Measurements from ENCODE around the gene ATOH1. TPM values are rescaled to one million over a fixed set of nuclear protein-coding genes. Genes with fewer than 3 reads are reported as not detected.

ATOH1 gene
- total and polyA plus RNA-seq, 10 of the 15 experiments (the other 5 are each of a cell fraction or from before 2014, with no cell fraction given): not detected

GRCh38 chr4:93865650-93866049 is 37.1 kb downstream of the ATOH1 start:
- no peak overlapping the region for H3K4me2 ChIP-seq (ENCODE audit: control insufficient read depth, insufficient read depth)
- intact Hi-C loops (cut with micrococcal nuclease; ENCODE audit: unreplicated experiment) (no loop called here), in situ Hi-C loops (cut with MboI) (no loop called here)
- WGBS (ENCODE audit: insufficient coverage, insufficient replicate concordance, low lambda C conversion rate, missing lambda C conversion rate): 75% methylated on average over 2 of the region's 2 CpGs
- H3K36me3 ChIP-seq (ENCODE audit: control insufficient read depth in 2 of 2, insufficient read depth in 2 of 2, low read length in 1 of 2): no peaks in the 10 kb centered on the region
- H3K4me3 ChIP-seq: no peak overlapping the region
- TF ChIP-seq CTCF (IDR thresholded peaks at IDR 0.05 in 2 of 3, conservative IDR thresholded peaks at IDR 0.05 in 1 of 3; ENCODE audit: control insufficient read depth in 2 of 3, extremely low read depth in 1 of 3, insufficient read depth in 1 of 3, low read depth in 3 of 3, low read length in 3 of 3): peak; percentile 6 to 18 (median 16); a peak in 1 of 6 replicates
- TF ChIP-seq EGR1 (IDR thresholded peaks at IDR 0.05; ENCODE audit: borderline replicate concordance in 1 of 2, low read depth in 2 of 2, low read length in 2 of 2): no peak
- no peak for TF ChIP-seq BRCA1 (IDR thresholded peaks at IDR 0.05; ENCODE audit: low read depth, low read length)
- no peaks in the 10 kb centered on the region for H3K79me2 ChIP-seq (ENCODE audit: control insufficient read depth, insufficient read depth, low read length)
- H4K20me1 ChIP-seq (ENCODE audit: control insufficient read depth, insufficient read depth): no peaks in the 10 kb centered on the region
- H3K27ac ChIP-seq (ENCODE audit: control insufficient read depth, insufficient read depth): no peak overlapping the region
- no peaks in the 10 kb centered on the region for H3K4me1 ChIP-seq (ENCODE audit: control insufficient read depth, insufficient read depth, low read length)
- H3K27me3 ChIP-seq (replicated peaks in 1 of 2; ENCODE audit: control insufficient read depth in 2 of 2, insufficient read depth in 2 of 2, low read length in 1 of 2): no peaks in the 10 kb centered on the region
- no peak overlapping the region for H2AFZ ChIP-seq (ENCODE audit: control insufficient read depth, low read depth, low read length)
- ATAC-seq: peak; percentile 66
- ChIA-PET SMC1A (ENCODE audit: uncharacterized antibody, unreplicated experiment) (no interaction called here), RAD21 (ENCODE audit: unreplicated experiment) (no interaction called here), POLR2A (no interaction called here), CTCF (interaction anchor here (1.5 kb wide), 1 partner anchor 14 kb away, joined by 3 read pairs; no protein-coding TSS in a partner anchor)
- no peak overlapping the region for H3K9ac ChIP-seq (ENCODE audit: control insufficient read depth, insufficient read depth, low read length)
- no TSS peak for BruUV-seq (replicated peaks)
- H3K9me3 ChIP-seq (replicated peaks; ENCODE audit: control insufficient read depth, insufficient read depth, low read length): no peaks in the 10 kb centered on the region
- no peak for DNase-seq (ENCODE audit: low read depth, low spot score)
- FAIRE-seq: no peak

GRCh38 chr4:93867416-93868001 is 39.0 kb downstream of the ATOH1 start:
- no peak overlapping the region for H2AFZ ChIP-seq (ENCODE audit: control insufficient read depth, low read depth, low read length)
- SMC1A ChIA-PET (ENCODE audit: uncharacterized antibody, unreplicated experiment): no interaction called here
- TF ChIP-seq ATF3 (IDR thresholded peaks at IDR 0.05; ENCODE audit: borderline replicate concordance, extremely low read depth, low read depth, low read length) (no peak), TCF3 (IDR thresholded peaks at IDR 0.05; ENCODE audit: borderline replicate concordance, insufficient read depth, low read depth, low read length) (no peak), SMAD5 (IDR thresholded peaks at IDR 0.05; ENCODE audit: low read depth) (no peak), LARP7 (IDR thresholded peaks at IDR 0.05) (no peak), ZNF687 (IDR thresholded peaks at IDR 0.05) (no peak)

More at GRCh38 chr4:93867416-93868001, 39.0 kb downstream of the ATOH1 start:
- intact Hi-C loops (cut with micrococcal nuclease; ENCODE audit: unreplicated experiment) (no loop called here), in situ Hi-C loops (cut with MboI) (no loop called here)
- H3K4me3 ChIP-seq: no peak overlapping the region
- RAD21 ChIA-PET (ENCODE audit: unreplicated experiment): no interaction called here
- no peak overlapping the region for H3K27ac ChIP-seq (ENCODE audit: control insufficient read depth, insufficient read depth)
- H4K20me1 ChIP-seq (ENCODE audit: control insufficient read depth, insufficient read depth): no peaks in the 10 kb centered on the region
- H3K9me3 ChIP-seq (replicated peaks; ENCODE audit: control insufficient read depth, insufficient read depth, low read length): no peaks in the 10 kb centered on the region
- DNase-seq (ENCODE audit: low read depth, low spot score) (no peak), FAIRE-seq (no peak), ATAC-seq (no peak)
- no peaks in the 10 kb centered on the region for H3K27me3 ChIP-seq (replicated peaks in 1 of 2; ENCODE audit: control insufficient read depth in 2 of 2, insufficient read depth in 2 of 2, low read length in 1 of 2)
- no peaks in the 10 kb centered on the region for H3K36me3 ChIP-seq (ENCODE audit: control insufficient read depth in 2 of 2, insufficient read depth in 2 of 2, low read length in 1 of 2)
- no peak overlapping the region for H3K4me2 ChIP-seq (ENCODE audit: control insufficient read depth, insufficient read depth)
- CTCF ChIA-PET: interaction anchor here (1.2 kb wide), 1 partner anchor 8 kb away, joined by 4 read pairs; no protein-coding TSS in a partner anchor
- WGBS (ENCODE audit: insufficient coverage, insufficient replicate concordance, low lambda C conversion rate, missing lambda C conversion rate): 62% methylated on average over 7 of the region's 7 CpGs
- no peak overlapping the region for H3K9ac ChIP-seq (ENCODE audit: control insufficient read depth, insufficient read depth, low read length)
- no peaks in the 10 kb centered on the region for H3K79me2 ChIP-seq (ENCODE audit: control insufficient read depth, insufficient read depth, low read length)
- no peaks in the 10 kb centered on the region for H3K4me1 ChIP-seq (ENCODE audit: control insufficient read depth, insufficient read depth, low read length)
- no TSS peak for BruUV-seq (replicated peaks)
- POLR2A ChIA-PET: no interaction called here

All from GM12878 (cell line).